ENCODE results near the gene FAM120A. TPM values are rescaled to one million over a fixed set of nuclear protein-coding genes. Genes with fewer than 3 reads are reported as not detected.

FAM120A gene
- total RNA-seq, 6 experiments from 2014 or later: 61.9 to 92.1 (median 76.0) TPM

- Histone ChIP-seq H3K4me3 (no peak overlapping the region), H3K4me1 (peaks cover 0 to 23% (median 4%) of the 10 kb centered on the region in 4 donors), H3K27ac (peak overlapping the region in 1 of 3 donors; percentile 44), H3K36me3 (peaks cover 0 to 20% (median 4%) of the 10 kb centered on the region in 4 donors), H3K9me3 (no peaks in the 10 kb centered on the region), H3K27me3 (no peaks in the 10 kb centered on the region)
- no peak for DNase-seq
- WGBS (ENCODE audit: insufficient coverage, low coverage, low lambda C conversion rate, missing lambda C conversion rate): 55% methylated on average over 7 of the region's 12 CpGs
- intact Hi-C loops (cut with DNase I): no loop called here
- peak; percentile 69 to 93 (median 77) for ATAC-seq
- TF ChIP-seq POLR2A (IDR thresholded peaks at IDR 0.05) (no peak), CTCF (IDR thresholded peaks at IDR 0.05) (no peak)
Measured at GRCh38 chr9:93493949-93494348, 42.5 kb downstream of the FAM120A start.

GRCh38 chr9:93496285-93496684 lies 44.8 kb downstream of the FAM120A start:
- Histone ChIP-seq H3K9me3 (no peaks in the 10 kb centered on the region), H3K4me1 (peaks cover 0 to 33% (median 6%) of the 10 kb centered on the region in 4 donors), H3K36me3 (peaks cover 0 to 30% (median 7%) of the 10 kb centered on the region in 4 donors), H3K4me3 (no peak overlapping the region), H3K27ac (no peak overlapping the region), H3K27me3 (no peaks in the 10 kb centered on the region)
- 74% methylated on average over 3 of the region's 3 CpGs for WGBS (ENCODE audit: insufficient coverage, low coverage, low lambda C conversion rate, missing lambda C conversion rate)
- no peak for ATAC-seq
- TF ChIP-seq CTCF (IDR thresholded peaks at IDR 0.05) (no peak), POLR2A (IDR thresholded peaks at IDR 0.05) (no peak)
- no peak for DNase-seq
- intact Hi-C loops (cut with DNase I): no loop called here

GRCh38 chr9:93500571-93501298 lies 49.2 kb downstream of the FAM120A start:
- Histone ChIP-seq H3K27ac (peak overlapping the region in 2 of 3 donors; percentile 20 to 32), H3K4me3 (peak overlapping the region in 2 of 3 donors; percentile 3 to 28), H3K36me3 (peaks cover 0 to 35% (median 7%) of the 10 kb centered on the region in 4 donors), H3K9me3 (no peaks in the 10 kb centered on the region), H3K4me1 (peaks cover 0 to 10% (median 4%) of the 10 kb centered on the region in 4 donors), H3K27me3 (no peaks in the 10 kb centered on the region)
- 83% methylated on average over 4 of the region's 4 CpGs for WGBS (ENCODE audit: insufficient coverage, low coverage, low lambda C conversion rate, missing lambda C conversion rate)
- ATAC-seq (peak in 2 of 4 donors; percentile 9 to 27), DNase-seq (no peak)
- intact Hi-C loops (cut with DNase I): no loop called here
- TF ChIP-seq POLR2A (IDR thresholded peaks at IDR 0.05) (no peak), CTCF (IDR thresholded peaks at IDR 0.05) (no peak)

GRCh38 chr9:93501406-93501805 lies 49.9 kb downstream of the FAM120A start:
- no peak for TF ChIP-seq CTCF (IDR thresholded peaks at IDR 0.05)
- no peak for TF ChIP-seq POLR2A (IDR thresholded peaks at IDR 0.05)
- DNase-seq (no peak), ATAC-seq (peak; percentile 42 to 67 (median 48))
- H3K9me3 ChIP-seq: no peaks in the 10 kb centered on the region
- intact Hi-C loops (cut with DNase I): no loop called here
- peak overlapping the region in 2 of 3 donors; percentile 20 to 32 for H3K27ac ChIP-seq
- 27% methylated on average over 4 of the region's 4 CpGs for whole genome bisulfite sequencing (ENCODE audit: insufficient coverage, low coverage, low lambda C conversion rate, missing lambda C conversion rate)
- H3K4me3 ChIP-seq: peak overlapping the region in 2 of 3 donors; percentile 3 to 28
- peaks cover 0 to 10% (median 4%) of the 10 kb centered on the region in 4 donors for H3K4me1 ChIP-seq
- no peaks in the 10 kb centered on the region for H3K27me3 ChIP-seq
- H3K36me3 ChIP-seq: peaks cover 0 to 35% (median 7%) of the 10 kb centered on the region in 4 donors
